ENCODE data around the gene PLEK. TPM values are rescaled to one million over a fixed set of nuclear protein-coding genes. Genes with fewer than 3 reads are reported as not detected.

The PLEK gene
- total RNA-seq, 4 donors from 2014 or later = 3.0 to 5.2 (median 4.6) TPM; not detected in 1

- Histone ChIP-seq H3K27me3 (no peaks in the 10 kb centered on the region), H3K4me1 (no peaks in the 10 kb centered on the region), H3K4me3 (no peak overlapping the region), H3K36me3 (no peaks in the 10 kb centered on the region), H3K9me3 (no peaks in the 10 kb centered on the region), H3K27ac (no peak overlapping the region)
- 70 to 72% methylated on average over 4 of the region's 4 CpGs for WGBS, 2 donors (ENCODE audit: low coverage in 1 of 2)
- intact Hi-C loops (cut with DNase I; ENCODE audit: low total_unique reads) = no loop called here
- in situ Hi-C loops (cut with MboI; ENCODE audit: low pct_ligation_motif_present in 1 of 4, low pct_unique_long_range_greater_than_20kb in 1 of 4, low sequenced_read_pairs in 3 of 4) = loop anchor here in 1 of 4 donors (10.0 kb wide), 1 partner anchor 56 kb away; no protein-coding TSS in a partner anchor
- TF ChIP-seq EP300 (IDR thresholded peaks at IDR 0.05; ENCODE audit: low read depth) = no peak
- no peak for TF ChIP-seq CTCF (IDR thresholded peaks at IDR 0.05)
- no peak for TF ChIP-seq POLR2AphosphoS5 (IDR thresholded peaks at IDR 0.05)
- no peak for TF ChIP-seq POLR2A (IDR thresholded peaks at IDR 0.05)
- no peak for DNase-seq
Measured at GRCh38 chr2:68379184-68379708, 14.2 kb downstream of the PLEK start.

GRCh38 chr2:68383778-68384177, 18.7 kb downstream of the PLEK start:
- no peak for DNase-seq
- intact Hi-C loops (cut with DNase I; ENCODE audit: low total_unique reads) = no loop called here
- in situ Hi-C loops (cut with MboI; ENCODE audit: low pct_ligation_motif_present in 1 of 4, low pct_unique_long_range_greater_than_20kb in 1 of 4, low sequenced_read_pairs in 3 of 4) = no loop called here
- Histone ChIP-seq H3K4me1 (no peaks in the 10 kb centered on the region), H3K27me3 (no peaks in the 10 kb centered on the region), H3K27ac (no peak overlapping the region), H3K36me3 (no peaks in the 10 kb centered on the region), H3K4me3 (no peak overlapping the region), H3K9me3 (no peaks in the 10 kb centered on the region)
- WGBS, 2 donors (ENCODE audit: low coverage in 1 of 2) = 80 to 84% methylated on average over 3 of the region's 3 CpGs
- no peak for TF ChIP-seq POLR2AphosphoS5 (IDR thresholded peaks at IDR 0.05)
- TF ChIP-seq POLR2A (IDR thresholded peaks at IDR 0.05) = no peak
- TF ChIP-seq EP300 (IDR thresholded peaks at IDR 0.05; ENCODE audit: low read depth) = no peak
- no peak for TF ChIP-seq CTCF (IDR thresholded peaks at IDR 0.05)

GRCh38 chr2:68384485-68385107, 19.5 kb downstream of the PLEK start:
- Histone ChIP-seq H3K9me3 (no peaks in the 10 kb centered on the region), H3K4me3 (no peak overlapping the region), H3K27me3 (no peaks in the 10 kb centered on the region), H3K27ac (no peak overlapping the region), H3K36me3 (no peaks in the 10 kb centered on the region), H3K4me1 (no peaks in the 10 kb centered on the region)
- WGBS, 2 donors (ENCODE audit: low coverage in 1 of 2) = 84 to 92% methylated on average over 3 to 5 of the region's 5 CpGs
- DNase-seq = no peak
- intact Hi-C loops (cut with DNase I; ENCODE audit: low total_unique reads) (no loop called here), in situ Hi-C loops (cut with MboI; ENCODE audit: low pct_ligation_motif_present in 1 of 4, low pct_unique_long_range_greater_than_20kb in 1 of 4, low sequenced_read_pairs in 3 of 4) (no loop called here)
- no peak for TF ChIP-seq POLR2A (IDR thresholded peaks at IDR 0.05)

GRCh38 chr2:68385220-68385906, 20.3 kb downstream of the PLEK start:
- DNase-seq = no peak
- H3K27me3 ChIP-seq = no peaks in the 10 kb centered on the region
- intact Hi-C loops (cut with DNase I; ENCODE audit: low total_unique reads) (no loop called here), in situ Hi-C loops (cut with MboI; ENCODE audit: low pct_ligation_motif_present in 1 of 4, low pct_unique_long_range_greater_than_20kb in 1 of 4, low sequenced_read_pairs in 3 of 4) (no loop called here)
- no peak for TF ChIP-seq POLR2A (IDR thresholded peaks at IDR 0.05)
- no peak for TF ChIP-seq EP300 (IDR thresholded peaks at IDR 0.05; ENCODE audit: low read depth)
- TF ChIP-seq POLR2AphosphoS5 (IDR thresholded peaks at IDR 0.05) = no peak
- TF ChIP-seq CTCF (IDR thresholded peaks at IDR 0.05) = no peak
- no peak overlapping the region for H3K4me3 ChIP-seq
- no peaks in the 10 kb centered on the region for H3K36me3 ChIP-seq
- WGBS, 2 donors (ENCODE audit: low coverage in 1 of 2) = 63 to 67% methylated on average over 1 to 2 of the region's 2 CpGs
- H3K27ac ChIP-seq = no peak overlapping the region
- peaks cover 0 to under 1% (median 0%) of the 10 kb centered on the region in 4 donors for H3K4me1 ChIP-seq
- H3K9me3 ChIP-seq = no peaks in the 10 kb centered on the region

Measured in transverse colon (tissue), 4 donors.